Activated CD8-positive, alpha-beta memory T cell treated with anti-CD3 and anti-CD28 coated beads, Interleukin-2, amount 10 ng/mL, durations not matched to agents 7 days and 5 days (primary cell): ENCODE measurements around the gene PIM3. TPM values are rescaled to one million over a fixed set of nuclear protein-coding genes. Genes with fewer than 3 reads are reported as not detected.

Source experiments
- ATAC-seq: fragments of 150-1000 bp; cut with Tn5 transposase; one replicate; pipeline ENCODE4 v1.10.0; 2021; ENCODE audit warnings: moderate library complexity
- CTCF ChIA-PET: fragments of 350-600 bp; sonication (Branson Sonifier 250); formaldehyde crosslinking; loops from one replicate; lab custom pipeline; 2021; ENCODE audit warnings: antibody characterized with exemption; lab: Charles Lee
- DNase-seq: peaks from one replicate; pipeline ENCODE4 v3.0.0-alpha.2; 2020
- H3K27ac Mint-ChIP-seq: one replicate; pipeline ENCODE4 v1.8.0; 2021; ENCODE audit warnings: mild to moderate bottlenecking, mixed read lengths
- H3K27me3 Mint-ChIP-seq: one replicate; pipeline ENCODE4 v1.8.0; 2021; ENCODE audit warnings: mixed read lengths
- H3K36me3 Mint-ChIP-seq: one replicate; pipeline ENCODE4 v1.8.0; 2021; ENCODE audit warnings: mild to moderate bottlenecking, mixed read lengths
- H3K4me1 Mint-ChIP-seq: one replicate; pipeline ENCODE4 v1.8.0; 2021; ENCODE audit warnings: mixed read lengths
- H3K4me3 Mint-ChIP-seq: one replicate; pipeline ENCODE4 v1.8.0; 2021; ENCODE audit warnings: mild to moderate bottlenecking, moderate library complexity, mixed read lengths
- H3K9me3 Mint-ChIP-seq: one replicate; pipeline ENCODE4 v1.8.0; 2022; ENCODE audit warnings: low read depth, mixed read lengths
- microRNA-seq: library from miRNA; unstranded; fragments of <30 nt; microRNA quantifications from one replicate; pipeline ENCODE4 v1.2.0, GENCODE V29; 2022
- total RNA-seq, 2 experiments: library from RNA; stranded (reverse); gene quantifications; one replicate each; pipeline ENCODE4 v1.2.3, GENCODE V29; 2021

The PIM3 gene
- total RNA-seq, 2 experiments from 2014 or later, result 53.4 to 79.7 TPM

- Mint-ChIP-seq H3K4me3 (no peak overlapping the region), H3K4me1 (peaks cover 5% of the 10 kb centered on the region), H3K27ac (no peak overlapping the region), H3K9me3 (no peaks in the 10 kb centered on the region), H3K27me3 (peaks cover 11% of the 10 kb centered on the region), H3K36me3 (no peaks in the 10 kb centered on the region)
- peak; percentile 25 for ATAC-seq
- DNase-seq, result peak; percentile 42
- CTCF ChIA-PET, result interaction anchor here (1.3 kb wide), 1 partner anchor 17 kb away, joined by 4 read pairs; no protein-coding TSS in a partner anchor
Observed at GRCh38 chr22:50010676-50011446, 50.3 kb downstream of the PIM3 start.

- no peaks in the 10 kb centered on the region for H3K36me3 Mint-ChIP-seq
- CTCF ChIA-PET, result interaction anchor here (1.3 kb wide), 1 partner anchor 18 kb away, joined by 4 read pairs; no protein-coding TSS in a partner anchor
- H3K4me3 Mint-ChIP-seq, result no peak overlapping the region
- DNase-seq (no peak), ATAC-seq (no peak)
- H3K9me3 Mint-ChIP-seq, result no peaks in the 10 kb centered on the region
- H3K4me1 Mint-ChIP-seq, result peaks cover 13% of the 10 kb centered on the region
- no peak overlapping the region for H3K27ac Mint-ChIP-seq
- H3K27me3 Mint-ChIP-seq, result peaks cover 11% of the 10 kb centered on the region
Observed at GRCh38 chr22:50011447-50012210, 51.1 kb downstream of the PIM3 start.

- Mint-ChIP-seq H3K27me3 (peaks cover 11% of the 10 kb centered on the region), H3K9me3 (no peaks in the 10 kb centered on the region), H3K4me1 (peaks cover 22% of the 10 kb centered on the region), H3K27ac (no peak within 1 kb of the TSS), H3K4me3 (no peak within 1 kb of the TSS), H3K36me3 (no peaks in the 10 kb centered on the region)
- CTCF ChIA-PET, result interaction anchor here (1.3 to 1.4 kb wide), 2 partner anchors 18 to 19 kb away, joined by 4 read pairs; no protein-coding TSS in a partner anchor
- DNase-seq (no peak), ATAC-seq (no peak)
Observed at GRCh38 chr22:50012211-50013181, 51.9 kb downstream of the PIM3 start, which contains the start of gene IL17REL. Gene IL17REL (minus strand): TSS chr22:50012765. CDS start chr22:50012646, 119 bp downstream.

Small RNAs within 50 kb of the gene (microRNA-seq; reads per million reads assigned to microRNA genes)
- 4.7 reads per million, percentile 11 among the genes with 10 or more reads in this experiment for gene MIR6821

Other genes with a start within 250 kb of the PIM3 start
- 10 to 100 TPM; 49.9 to 56.6 TPM for gene BRD1, start 132.9 kb upstream of the PIM3 start, total RNA-seq
- 10 to 100 TPM; 24.1 to 25.7 TPM for gene ZBED4, start 106.9 kb upstream of the PIM3 start, total RNA-seq
- gene ALG12, start 42.3 kb upstream of the PIM3 start, total RNA-seq, result 10 to 100 TPM; 16.8 to 18.8 TPM
- gene CRELD2, start 42.1 kb upstream of the PIM3 start, total RNA-seq, result 10 to 100 TPM; 43.9 to 51.2 TPM
- gene IL17REL, start 52.0 kb downstream of the PIM3 start, total RNA-seq, result under 1 TPM in 1 of 2 experiments, not detected in 1; 0.05 TPM
- gene TTLL8, start 97.5 kb downstream of the PIM3 start, total RNA-seq, result not detected
- gene MLC1, start 124.7 kb downstream of the PIM3 start, total RNA-seq, result 1 to 10 TPM; 1.9 to 2.9 TPM
- under 1 TPM in 1 of 2 experiments, not detected in 1; 0.23 TPM for gene MOV10L1, start 129.2 kb downstream of the PIM3 start, total RNA-seq
- 1 to 10 TPM; 1.3 to 1.8 TPM for gene PANX2, start 210.0 kb downstream of the PIM3 start, total RNA-seq
- gene TRABD, start 225.1 kb downstream of the PIM3 start, total RNA-seq, result 100 to 1,000 TPM; 141 to 177 TPM
- gene SELENOO, start 240.2 kb downstream of the PIM3 start, total RNA-seq, result 10 to 100 TPM; 30.0 to 35.6 TPM